ENCODE measurements around the gene MAGEA11.

DNA sequence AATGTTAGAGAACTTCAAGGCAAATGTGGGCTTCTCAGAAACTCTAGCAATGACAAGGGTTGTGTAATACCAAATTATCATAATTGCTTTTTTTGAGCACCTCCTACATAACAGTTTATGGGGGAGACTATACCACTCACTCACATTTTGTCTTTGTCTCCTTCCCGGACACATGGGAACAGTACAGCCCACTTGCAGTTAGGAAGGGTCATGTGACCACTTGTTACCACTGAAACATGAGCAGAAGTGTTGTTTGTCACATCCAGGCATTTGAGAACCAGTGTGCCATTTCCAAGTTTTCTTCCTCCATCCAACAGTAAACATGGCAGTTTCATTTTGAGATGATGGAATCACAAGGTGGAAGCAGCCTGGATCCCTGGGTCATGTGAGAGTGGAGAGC lies 6.9 kb downstream of the MAGEA11 start:
- TF ChIP-seq POLR2A (IDR thresholded peaks at IDR 0.05) (no peak), POLR2AphosphoS5 (IDR thresholded peaks at IDR 0.05) (no peak)
- TF ChIP-seq, protein P1, sequence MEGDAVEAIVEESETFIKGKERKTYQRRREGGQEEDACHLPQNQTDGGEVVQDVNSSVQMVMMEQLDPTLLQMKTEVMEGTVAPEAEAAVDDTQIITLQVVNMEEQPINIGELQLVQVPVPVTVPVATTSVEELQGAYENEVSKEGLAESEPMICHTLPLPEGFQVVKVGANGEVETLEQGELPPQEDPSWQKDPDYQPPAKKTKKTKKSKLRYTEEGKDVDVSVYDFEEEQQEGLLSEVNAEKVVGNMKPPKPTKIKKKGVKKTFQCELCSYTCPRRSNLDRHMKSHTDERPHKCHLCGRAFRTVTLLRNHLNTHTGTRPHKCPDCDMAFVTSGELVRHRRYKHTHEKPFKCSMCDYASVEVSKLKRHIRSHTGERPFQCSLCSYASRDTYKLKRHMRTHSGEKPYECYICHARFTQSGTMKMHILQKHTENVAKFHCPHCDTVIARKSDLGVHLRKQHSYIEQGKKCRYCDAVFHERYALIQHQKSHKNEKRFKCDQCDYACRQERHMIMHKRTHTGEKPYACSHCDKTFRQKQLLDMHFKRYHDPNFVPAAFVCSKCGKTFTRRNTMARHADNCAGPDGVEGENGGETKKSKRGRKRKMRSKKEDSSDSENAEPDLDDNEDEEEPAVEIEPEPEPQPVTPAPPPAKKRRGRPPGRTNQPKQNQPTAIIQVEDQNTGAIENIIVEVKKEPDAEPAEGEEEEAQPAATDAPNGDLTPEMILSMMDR (IDR thresholded peaks at IDR 0.05) = no peak
